ENCODE data around the gene MAP3K21. TPM values are rescaled to one million over a fixed set of nuclear protein-coding genes. Genes with fewer than 3 reads are reported as not detected.

The MAP3K21 gene
- total and polyA plus RNA-seq, 2 of the 8 experiments (the other 6 are each of a cell fraction or from before 2014, with no cell fraction given): 21.2 to 21.8 TPM

GRCh38 chr1:233331676-233332519, 4.4 kb downstream of the MAP3K21 start (continued):
- no peak for TF ChIP-seq HDAC2 (IDR thresholded peaks at IDR 0.05; ENCODE audit: borderline replicate concordance in 1 of 2, low read depth in 2 of 2, low read length in 2 of 2)
- no peak for TF ChIP-seq JUN (IDR thresholded peaks at IDR 0.05; ENCODE audit: low read depth, low read length)
- TF ChIP-seq JUND (IDR thresholded peaks at IDR 0.05; ENCODE audit: low read length): no peak
- TF ChIP-seq, protein P1, sequence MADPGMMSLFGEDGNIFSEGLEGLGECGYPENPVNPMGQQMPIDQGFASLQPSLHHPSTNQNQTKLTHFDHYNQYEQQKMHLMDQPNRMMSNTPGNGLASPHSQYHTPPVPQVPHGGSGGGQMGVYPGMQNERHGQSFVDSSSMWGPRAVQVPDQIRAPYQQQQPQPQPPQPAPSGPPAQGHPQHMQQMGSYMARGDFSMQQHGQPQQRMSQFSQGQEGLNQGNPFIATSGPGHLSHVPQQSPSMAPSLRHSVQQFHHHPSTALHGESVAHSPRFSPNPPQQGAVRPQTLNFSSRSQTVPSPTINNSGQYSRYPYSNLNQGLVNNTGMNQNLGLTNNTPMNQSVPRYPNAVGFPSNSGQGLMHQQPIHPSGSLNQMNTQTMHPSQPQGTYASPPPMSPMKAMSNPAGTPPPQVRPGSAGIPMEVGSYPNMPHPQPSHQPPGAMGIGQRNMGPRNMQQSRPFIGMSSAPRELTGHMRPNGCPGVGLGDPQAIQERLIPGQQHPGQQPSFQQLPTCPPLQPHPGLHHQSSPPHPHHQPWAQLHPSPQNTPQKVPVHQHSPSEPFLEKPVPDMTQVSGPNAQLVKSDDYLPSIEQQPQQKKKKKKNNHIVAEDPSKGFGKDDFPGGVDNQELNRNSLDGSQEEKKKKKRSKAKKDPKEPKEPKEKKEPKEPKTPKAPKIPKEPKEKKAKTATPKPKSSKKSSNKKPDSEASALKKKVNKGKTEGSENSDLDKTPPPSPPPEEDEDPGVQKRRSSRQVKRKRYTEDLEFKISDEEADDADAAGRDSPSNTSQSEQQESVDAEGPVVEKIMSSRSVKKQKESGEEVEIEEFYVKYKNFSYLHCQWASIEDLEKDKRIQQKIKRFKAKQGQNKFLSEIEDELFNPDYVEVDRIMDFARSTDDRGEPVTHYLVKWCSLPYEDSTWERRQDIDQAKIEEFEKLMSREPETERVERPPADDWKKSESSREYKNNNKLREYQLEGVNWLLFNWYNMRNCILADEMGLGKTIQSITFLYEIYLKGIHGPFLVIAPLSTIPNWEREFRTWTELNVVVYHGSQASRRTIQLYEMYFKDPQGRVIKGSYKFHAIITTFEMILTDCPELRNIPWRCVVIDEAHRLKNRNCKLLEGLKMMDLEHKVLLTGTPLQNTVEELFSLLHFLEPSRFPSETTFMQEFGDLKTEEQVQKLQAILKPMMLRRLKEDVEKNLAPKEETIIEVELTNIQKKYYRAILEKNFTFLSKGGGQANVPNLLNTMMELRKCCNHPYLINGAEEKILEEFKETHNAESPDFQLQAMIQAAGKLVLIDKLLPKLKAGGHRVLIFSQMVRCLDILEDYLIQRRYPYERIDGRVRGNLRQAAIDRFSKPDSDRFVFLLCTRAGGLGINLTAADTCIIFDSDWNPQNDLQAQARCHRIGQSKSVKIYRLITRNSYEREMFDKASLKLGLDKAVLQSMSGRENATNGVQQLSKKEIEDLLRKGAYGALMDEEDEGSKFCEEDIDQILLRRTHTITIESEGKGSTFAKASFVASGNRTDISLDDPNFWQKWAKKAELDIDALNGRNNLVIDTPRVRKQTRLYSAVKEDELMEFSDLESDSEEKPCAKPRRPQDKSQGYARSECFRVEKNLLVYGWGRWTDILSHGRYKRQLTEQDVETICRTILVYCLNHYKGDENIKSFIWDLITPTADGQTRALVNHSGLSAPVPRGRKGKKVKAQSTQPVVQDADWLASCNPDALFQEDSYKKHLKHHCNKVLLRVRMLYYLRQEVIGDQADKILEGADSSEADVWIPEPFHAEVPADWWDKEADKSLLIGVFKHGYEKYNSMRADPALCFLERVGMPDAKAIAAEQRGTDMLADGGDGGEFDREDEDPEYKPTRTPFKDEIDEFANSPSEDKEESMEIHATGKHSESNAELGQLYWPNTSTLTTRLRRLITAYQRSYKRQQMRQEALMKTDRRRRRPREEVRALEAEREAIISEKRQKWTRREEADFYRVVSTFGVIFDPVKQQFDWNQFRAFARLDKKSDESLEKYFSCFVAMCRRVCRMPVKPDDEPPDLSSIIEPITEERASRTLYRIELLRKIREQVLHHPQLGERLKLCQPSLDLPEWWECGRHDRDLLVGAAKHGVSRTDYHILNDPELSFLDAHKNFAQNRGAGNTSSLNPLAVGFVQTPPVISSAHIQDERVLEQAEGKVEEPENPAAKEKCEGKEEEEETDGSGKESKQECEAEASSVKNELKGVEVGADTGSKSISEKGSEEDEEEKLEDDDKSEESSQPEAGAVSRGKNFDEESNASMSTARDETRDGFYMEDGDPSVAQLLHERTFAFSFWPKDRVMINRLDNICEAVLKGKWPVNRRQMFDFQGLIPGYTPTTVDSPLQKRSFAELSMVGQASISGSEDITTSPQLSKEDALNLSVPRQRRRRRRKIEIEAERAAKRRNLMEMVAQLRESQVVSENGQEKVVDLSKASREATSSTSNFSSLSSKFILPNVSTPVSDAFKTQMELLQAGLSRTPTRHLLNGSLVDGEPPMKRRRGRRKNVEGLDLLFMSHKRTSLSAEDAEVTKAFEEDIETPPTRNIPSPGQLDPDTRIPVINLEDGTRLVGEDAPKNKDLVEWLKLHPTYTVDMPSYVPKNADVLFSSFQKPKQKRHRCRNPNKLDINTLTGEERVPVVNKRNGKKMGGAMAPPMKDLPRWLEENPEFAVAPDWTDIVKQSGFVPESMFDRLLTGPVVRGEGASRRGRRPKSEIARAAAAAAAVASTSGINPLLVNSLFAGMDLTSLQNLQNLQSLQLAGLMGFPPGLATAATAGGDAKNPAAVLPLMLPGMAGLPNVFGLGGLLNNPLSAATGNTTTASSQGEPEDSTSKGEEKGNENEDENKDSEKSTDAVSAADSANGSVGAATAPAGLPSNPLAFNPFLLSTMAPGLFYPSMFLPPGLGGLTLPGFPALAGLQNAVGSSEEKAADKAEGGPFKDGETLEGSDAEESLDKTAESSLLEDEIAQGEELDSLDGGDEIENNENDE (IDR thresholded peaks at IDR 0.05; ENCODE audit: insufficient replicate concordance, low read length): no peak
- no peak for TF ChIP-seq CREB1 (IDR thresholded peaks at IDR 0.05)
- TF ChIP-seq RBBP5 (IDR thresholded peaks at IDR 0.05; ENCODE audit: borderline replicate concordance, low read depth, low read length): no peak

All from H1 (cell line).